Measurements from ENCODE around the gene KATNIP.

Gene KATNIP

DNA sequence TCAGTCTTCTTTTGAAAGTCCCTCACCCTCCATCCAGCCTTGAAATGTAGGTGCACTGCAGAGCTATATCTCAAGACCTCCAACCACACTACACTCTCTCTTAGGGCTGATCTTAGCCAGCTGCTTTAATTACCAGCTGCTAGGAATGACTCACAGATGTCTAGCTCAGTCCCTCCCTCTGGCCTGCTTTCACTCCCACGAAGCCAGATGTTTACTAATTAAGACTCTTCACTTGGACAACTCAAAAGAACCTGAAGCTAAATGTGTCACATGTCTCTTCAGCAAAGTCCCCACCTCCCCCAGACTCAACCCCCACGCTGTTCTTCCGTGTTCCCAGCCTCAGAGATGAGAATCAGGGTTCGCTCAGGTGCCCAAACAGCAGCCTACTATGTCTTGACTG, 2.8 kb upstream of the KATNIP start:
- Histone ChIP-seq H3K36me3 (peaks cover 39 to 63% (median 46%) of the 10 kb centered on the region in 11 experiments), H3K27me3 (no peaks in the 10 kb centered on the region), H3K4me2 (peak overlapping the region; percentile 15 to 97 (median 91); a peak in 16 of 22 replicates), H4K20me1 (peaks cover 9 to 66% (median 48%) of the 10 kb centered on the region in 11 experiments; a peak in 19 of 22 replicates), H3K27ac (no peak overlapping the region), H3K4me1 (peaks cover 28 to 36% (median 34%) of the 10 kb centered on the region in 10 experiments), H3K9ac (peak overlapping the region in 5 of 11 experiments; percentile 6 to 82 (median 9); a peak in 2 of 22 replicates), H3K4me3 (no peak overlapping the region), H3K9me3 (replicated peaks in 1 of 11) (no peaks in the 10 kb centered on the region)
- TF ChIP-seq Cebpa-rat (IDR thresholded peaks at IDR 0.05): no peak

GRCh38 chr16:27547851-27548250, 2.1 kb upstream of the KATNIP start:
- H3K4me2 ChIP-seq: peak overlapping the region; percentile 83 to 97 (median 92); a peak in 20 of 22 replicates

DNA sequence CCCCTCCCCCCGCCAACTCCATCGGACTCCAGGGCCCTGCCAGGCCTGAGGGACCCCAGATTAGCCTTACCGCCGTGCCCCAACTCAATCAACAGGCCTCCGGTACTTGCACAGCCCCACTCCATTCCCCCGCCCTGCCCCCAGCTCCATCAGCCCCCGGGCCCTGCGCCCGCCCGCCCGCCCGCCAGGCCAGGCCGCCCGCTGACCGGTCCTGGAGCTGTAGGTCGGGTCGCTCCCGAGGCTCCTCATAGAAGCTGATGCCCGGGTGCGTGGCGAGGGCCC, 539 bp upstream of the KATNIP start:
- H3K4me1 ChIP-seq: peaks cover 28 to 36% (median 34%) of the 10 kb centered on the region in 10 experiments
- H3K4me3 ChIP-seq: peak overlapping the region; percentile 74 to 92 (median 84)
- H3K9me3 ChIP-seq (replicated peaks in 1 of 11): no peaks in the 10 kb centered on the region
- H3K27ac ChIP-seq: peak overlapping the region; percentile 10 to 88 (median 60); a peak in 20 of 22 replicates
- peaks cover 9 to 50% (median 46%) of the 10 kb centered on the region in 11 experiments; a peak in 19 of 22 replicates for H4K20me1 ChIP-seq
- H3K9ac ChIP-seq: peak overlapping the region; percentile 72 to 87 (median 82)
- peaks cover 17 to 40% (median 24%) of the 10 kb centered on the region in 11 experiments for H3K36me3 ChIP-seq
- peak overlapping the region; percentile 83 to 97 (median 92) for H3K4me2 ChIP-seq
- H3K27me3 ChIP-seq: no peaks in the 10 kb centered on the region
- no peak for TF ChIP-seq Cebpa-rat (IDR thresholded peaks at IDR 0.05)

More at GRCh38 chr16:27547851-27548250, 2.1 kb upstream of the KATNIP start:
- peaks cover 32 to 56% (median 39%) of the 10 kb centered on the region in 11 experiments for H3K36me3 ChIP-seq
- no peaks in the 10 kb centered on the region for H3K9me3 ChIP-seq (replicated peaks in 1 of 11)
- H3K4me3 ChIP-seq: no peak overlapping the region
- H3K27me3 ChIP-seq: no peaks in the 10 kb centered on the region
- H3K9ac ChIP-seq: peak overlapping the region in 7 of 11 experiments; percentile 6 to 87 (median 82); a peak in 4 of 22 replicates
- peaks cover 28 to 36% (median 34%) of the 10 kb centered on the region in 10 experiments for H3K4me1 ChIP-seq
- H4K20me1 ChIP-seq: peaks cover 9 to 62% (median 47%) of the 10 kb centered on the region in 11 experiments; a peak in 19 of 22 replicates
- TF ChIP-seq Cebpa-rat (IDR thresholded peaks at IDR 0.05): no peak
- H3K27ac ChIP-seq: no peak overlapping the region

DNA sequence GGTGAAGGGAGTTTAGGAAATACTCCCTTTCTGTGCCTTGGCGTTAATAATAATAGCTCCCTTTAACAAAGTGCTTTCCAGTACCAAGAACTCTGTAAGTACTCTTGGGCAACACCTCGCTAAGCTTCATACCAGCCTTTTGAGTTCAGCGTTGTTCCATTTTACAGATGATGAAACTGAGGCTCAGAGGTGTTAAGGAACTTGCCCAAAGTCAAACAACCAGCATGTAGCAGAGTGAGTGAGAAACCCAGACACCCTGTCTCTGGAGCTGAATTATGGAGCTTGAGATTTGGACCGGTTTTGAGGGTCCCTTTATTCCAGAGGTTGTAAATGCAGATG, 607 bp downstream of the KATNIP start:
- Histone ChIP-seq H3K36me3 (peaks cover 5 to 29% (median 12%) of the 10 kb centered on the region in 11 experiments; a peak in 21 of 22 replicates), H3K27ac (peak overlapping the region; percentile 47 to 88 (median 73); a peak in 18 of 22 replicates), H3K4me1 (peaks cover 28 to 36% (median 34%) of the 10 kb centered on the region in 10 experiments), H3K4me3 (peak overlapping the region; percentile 74 to 92 (median 84)), H3K9ac (peak overlapping the region; percentile 72 to 87 (median 82)), H4K20me1 (peaks cover 9 to 46% (median 36%) of the 10 kb centered on the region in 11 experiments; a peak in 19 of 22 replicates), H3K9me3 (replicated peaks in 1 of 11) (no peaks in the 10 kb centered on the region), H3K4me2 (peak overlapping the region; percentile 74 to 95 (median 89)), H3K27me3 (no peaks in the 10 kb centered on the region)
- no peak for TF ChIP-seq Cebpa-rat (IDR thresholded peaks at IDR 0.05)

GRCh38 chr16:27551036-27551435, 1.1 kb downstream of the KATNIP start:
- H3K9me3 ChIP-seq (replicated peaks in 1 of 11): no peaks in the 10 kb centered on the region
- H3K36me3 ChIP-seq: peaks cover under 1 to 24% (median 7%) of the 10 kb centered on the region in 11 experiments; a peak in 18 of 22 replicates
- H3K4me2 ChIP-seq: peak overlapping the region; percentile 74 to 95 (median 89)
- H4K20me1 ChIP-seq: peaks cover 6 to 42% (median 31%) of the 10 kb centered on the region in 11 experiments; a peak in 20 of 22 replicates
- peaks cover 28 to 36% (median 34%) of the 10 kb centered on the region in 10 experiments for H3K4me1 ChIP-seq
- H3K9ac ChIP-seq: peak overlapping the region in 9 of 11 experiments; percentile 77 to 87 (median 82); a peak in 11 of 22 replicates
- H3K27ac ChIP-seq: peak overlapping the region in 1 of 11 experiments; percentile 88; a peak in 1 of 22 replicates
- peak overlapping the region; percentile 74 to 92 (median 84); a peak in 17 of 20 replicates for H3K4me3 ChIP-seq
- no peaks in the 10 kb centered on the region for H3K27me3 ChIP-seq
- no peak for TF ChIP-seq Cebpa-rat (IDR thresholded peaks at IDR 0.05)

DNA sequence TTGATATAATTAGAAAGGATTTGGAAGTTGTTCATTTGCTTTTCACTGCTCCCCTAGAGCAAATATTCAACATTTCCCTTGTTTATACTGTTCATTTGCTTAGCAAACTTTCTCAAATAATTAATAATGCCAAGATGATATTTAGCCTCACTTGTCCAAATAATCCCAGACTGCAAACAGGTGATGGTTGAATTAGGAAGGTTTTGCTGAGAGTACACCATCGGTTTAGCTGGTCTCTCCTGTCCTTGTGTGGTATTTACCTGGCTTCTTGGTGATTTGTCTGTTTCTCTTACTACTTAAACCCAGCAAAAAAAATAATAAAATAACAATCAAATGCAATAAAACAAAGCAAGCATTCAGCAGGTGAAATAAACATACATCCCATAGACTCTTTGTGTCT, 6.5 kb downstream of the KATNIP start:
- H3K4me1 ChIP-seq: peaks cover 0 to 16% (median 6%) of the 10 kb centered on the region in 10 experiments; a peak in 10 of 20 replicates
- peaks cover 0 to 23% (median 0%) of the 10 kb centered on the region in 11 experiments; a peak in 5 of 22 replicates for H4K20me1 ChIP-seq
- H3K4me3 ChIP-seq: no peak overlapping the region
- no peak overlapping the region for H3K9ac ChIP-seq
- H3K4me2 ChIP-seq: no peak overlapping the region
- no peaks in the 10 kb centered on the region for H3K27me3 ChIP-seq
- no peaks in the 10 kb centered on the region for H3K9me3 ChIP-seq (replicated peaks in 1 of 11)
- TF ChIP-seq Cebpa-rat (IDR thresholded peaks at IDR 0.05): no peak
- H3K36me3 ChIP-seq: peaks cover 0 to 22% (median 0%) of the 10 kb centered on the region in 11 experiments; a peak in 5 of 22 replicates
- no peak overlapping the region for H3K27ac ChIP-seq

GRCh38 chr16:27558434-27558833, 8.5 kb downstream of the KATNIP start:
- TF ChIP-seq Cebpa-rat (IDR thresholded peaks at IDR 0.05): no peak
- Histone ChIP-seq H3K36me3 (peaks cover 0 to 22% (median 0%) of the 10 kb centered on the region in 11 experiments; a peak in 5 of 22 replicates), H3K4me3 (no peak overlapping the region), H3K4me2 (no peak overlapping the region), H3K4me1 (peaks cover 0 to 16% (median 6%) of the 10 kb centered on the region in 10 experiments; a peak in 10 of 20 replicates), H4K20me1 (peaks cover 0 to 23% (median 3%) of the 10 kb centered on the region in 11 experiments; a peak in 9 of 22 replicates), H3K27me3 (no peaks in the 10 kb centered on the region), H3K9ac (no peak overlapping the region), H3K9me3 (replicated peaks in 1 of 11) (no peaks in the 10 kb centered on the region), H3K27ac (no peak overlapping the region)

GRCh38 chr16:27558932-27559331, 9.0 kb downstream of the KATNIP start:
- Histone ChIP-seq H3K4me3 (no peak overlapping the region), H3K27ac (no peak overlapping the region), H3K9ac (no peak overlapping the region), H3K4me2 (no peak overlapping the region), H3K9me3 (replicated peaks in 1 of 11) (no peaks in the 10 kb centered on the region), H3K27me3 (no peaks in the 10 kb centered on the region), H3K36me3 (peaks cover 0 to 22% (median 0%) of the 10 kb centered on the region in 11 experiments; a peak in 5 of 22 replicates), H3K4me1 (peaks cover 0 to 16% (median 6%) of the 10 kb centered on the region in 10 experiments; a peak in 10 of 20 replicates), H4K20me1 (peaks cover 0 to 25% (median 6%) of the 10 kb centered on the region in 11 experiments; a peak in 9 of 22 replicates)
- no peak for TF ChIP-seq Cebpa-rat (IDR thresholded peaks at IDR 0.05)

DNA sequence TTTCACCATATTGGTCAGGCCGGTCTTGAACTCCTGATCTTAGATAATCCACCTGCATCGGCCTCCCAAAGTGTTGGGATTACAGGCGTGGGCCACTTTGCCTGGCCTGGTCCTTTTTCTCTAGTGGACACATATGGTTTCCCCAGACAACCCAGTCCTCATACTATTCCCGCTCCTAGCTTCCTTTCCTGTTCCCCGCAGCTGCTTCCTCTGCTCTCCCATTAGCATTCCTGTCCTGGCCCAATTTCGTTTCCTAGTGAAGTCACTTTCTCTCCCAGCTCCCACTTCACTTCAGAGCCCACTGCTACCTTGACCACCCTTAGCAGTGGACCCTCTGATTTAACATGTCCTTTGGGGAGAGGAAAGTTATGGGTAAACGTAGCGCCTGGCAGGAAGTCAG, 11.3 kb downstream of the KATNIP start:
- H3K27me3 ChIP-seq: no peaks in the 10 kb centered on the region
- peaks cover 0 to 22% (median 0%) of the 10 kb centered on the region in 11 experiments; a peak in 5 of 22 replicates for H3K36me3 ChIP-seq
- H3K9ac ChIP-seq: no peak overlapping the region
- H3K9me3 ChIP-seq (replicated peaks in 1 of 11): no peaks in the 10 kb centered on the region
- no peak overlapping the region for H3K4me2 ChIP-seq
- peaks cover 7 to 19% (median 10%) of the 10 kb centered on the region in 10 experiments; a peak in 18 of 20 replicates for H3K4me1 ChIP-seq
- no peak for TF ChIP-seq Cebpa-rat (IDR thresholded peaks at IDR 0.05)
- H3K27ac ChIP-seq: no peak overlapping the region
- H3K4me3 ChIP-seq: no peak overlapping the region
- peaks cover 0 to 26% (median 6%) of the 10 kb centered on the region in 11 experiments; a peak in 8 of 22 replicates for H4K20me1 ChIP-seq
